Loucy (cell line): ENCODE results near the gene TRDMT1.

Source experiments
- H2AFZ ChIP-seq: fragments of 200-600 bp; sonication (generic); 2 replicates; pipeline ENCODE4 v1.6.0; 2016; ENCODE audit warnings: antibody characterized with exemption, mild to moderate bottlenecking, low read length, moderate library complexity
- H3F3A ChIP-seq: fragments of 200-600 bp; 2 replicates; pipeline ENCODE4 v1.6.0; 2016; ENCODE audit warnings: antibody characterized with exemption, low read depth, mild to moderate bottlenecking
- H3K27me3 ChIP-seq: fragments of 200-600 bp; sonication (generic); 2 replicates; pipeline ENCODE4 v1.6.1; 2014; ENCODE audit warnings: low read length, mild to moderate bottlenecking; ENCODE audit not compliant: insufficient read depth, poor library complexity, severe bottlenecking
- H3K36me3 ChIP-seq: fragments of 200-600 bp; sonication (generic); 2 replicates; pipeline ENCODE4 v1.6.1; 2016; ENCODE audit warnings: low read length; ENCODE audit not compliant: insufficient read depth
- H3K4me1 ChIP-seq: fragments of 200-600 bp; sonication (generic); 2 replicates; pipeline ENCODE4 v1.5.1; 2014; ENCODE audit warnings: low read length, mild to moderate bottlenecking; ENCODE audit not compliant: insufficient read depth, poor library complexity, severe bottlenecking
- H3K4me2 ChIP-seq: fragments of 200-600 bp; sonication (generic); 2 replicates; pipeline ENCODE4 v1.6.0; 2014; ENCODE audit warnings: antibody characterized with exemption, low read length, low read depth, mild to moderate bottlenecking; ENCODE audit not compliant: poor library complexity, severe bottlenecking
- H3K4me3 ChIP-seq: fragments of 200-600 bp; sonication (generic); 2 replicates; pipeline ENCODE4 v1.5.1; 2014; ENCODE audit warnings: low read length, mild to moderate bottlenecking, mixed read lengths; ENCODE audit not compliant: poor library complexity, severe bottlenecking
- H3K79me2 ChIP-seq: fragments of 200-600 bp; sonication (generic); 2 replicates; pipeline ENCODE4 v1.6.1; 2014; ENCODE audit warnings: low read length; ENCODE audit not compliant: insufficient read depth
- H3K9ac ChIP-seq: fragments of 200-600 bp; sonication (generic); 2 replicates; pipeline ENCODE4 v1.6.0; 2014; ENCODE audit warnings: mild to moderate bottlenecking, low read depth, low read length, moderate library complexity; ENCODE audit not compliant: poor library complexity, severe bottlenecking
- H3K9me2 ChIP-seq: fragments of 200-600 bp; sonication (generic); replicated peaks from 2 replicates; pipeline ENCODE4 v1.6.1; 2016; ENCODE audit warnings: low read depth, low read length, mixed read lengths
- H3K9me3 ChIP-seq: fragments of 200-600 bp; sonication (generic); 2 replicates; pipeline ENCODE4 v1.6.1; 2014; ENCODE audit warnings: mild to moderate bottlenecking, antibody characterized with exemption, low read length, low read depth; ENCODE audit not compliant: insufficient read depth
- H4K20me1 ChIP-seq: fragments of 200-600 bp; sonication (generic); 2 replicates; pipeline ENCODE4 v1.6.0; 2014; ENCODE audit warnings: antibody characterized with exemption, low read length, mild to moderate bottlenecking; ENCODE audit not compliant: insufficient read depth, poor library complexity, severe bottlenecking
- EZH2phosphoT487 ChIP-seq: fragments of 200-600 bp; IDR thresholded peaks from 2 replicates; pipeline ENCODE4 v1.6.1; 2018; ENCODE audit warnings: antibody characterized with exemption, mild to moderate bottlenecking, moderate library complexity, borderline replicate concordance
- TF ChIP-seq, protein P1 (sequence below): fragments of 200-600 bp; sonication (generic); conservative IDR thresholded peaks from 2 replicates; pipeline ENCODE4 v1.5.1; 2014; ENCODE audit warnings: mild to moderate bottlenecking, antibody characterized with exemption, low read length

The TRDMT1 gene

DNA sequence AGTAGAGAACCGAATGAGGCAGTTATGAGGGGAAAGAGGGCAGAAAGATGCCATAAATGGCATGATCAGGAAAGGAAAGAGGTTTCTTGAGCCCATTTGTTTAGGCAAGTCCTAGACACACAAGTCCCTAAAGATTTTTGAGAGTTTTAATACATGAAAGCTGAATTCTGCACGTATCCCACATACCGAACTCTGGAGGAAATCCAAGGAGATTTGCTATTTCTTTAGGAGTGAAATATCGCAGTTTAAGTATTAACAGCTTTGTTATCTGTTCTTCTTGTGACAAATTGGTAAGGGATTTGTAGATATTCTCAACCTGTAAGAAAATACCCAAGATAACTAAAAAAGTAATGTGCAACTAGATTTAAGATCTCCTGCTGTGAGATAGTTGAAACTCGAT lies 48.2 kb downstream of the TRDMT1 start:
- TF ChIP-seq, protein P1, sequence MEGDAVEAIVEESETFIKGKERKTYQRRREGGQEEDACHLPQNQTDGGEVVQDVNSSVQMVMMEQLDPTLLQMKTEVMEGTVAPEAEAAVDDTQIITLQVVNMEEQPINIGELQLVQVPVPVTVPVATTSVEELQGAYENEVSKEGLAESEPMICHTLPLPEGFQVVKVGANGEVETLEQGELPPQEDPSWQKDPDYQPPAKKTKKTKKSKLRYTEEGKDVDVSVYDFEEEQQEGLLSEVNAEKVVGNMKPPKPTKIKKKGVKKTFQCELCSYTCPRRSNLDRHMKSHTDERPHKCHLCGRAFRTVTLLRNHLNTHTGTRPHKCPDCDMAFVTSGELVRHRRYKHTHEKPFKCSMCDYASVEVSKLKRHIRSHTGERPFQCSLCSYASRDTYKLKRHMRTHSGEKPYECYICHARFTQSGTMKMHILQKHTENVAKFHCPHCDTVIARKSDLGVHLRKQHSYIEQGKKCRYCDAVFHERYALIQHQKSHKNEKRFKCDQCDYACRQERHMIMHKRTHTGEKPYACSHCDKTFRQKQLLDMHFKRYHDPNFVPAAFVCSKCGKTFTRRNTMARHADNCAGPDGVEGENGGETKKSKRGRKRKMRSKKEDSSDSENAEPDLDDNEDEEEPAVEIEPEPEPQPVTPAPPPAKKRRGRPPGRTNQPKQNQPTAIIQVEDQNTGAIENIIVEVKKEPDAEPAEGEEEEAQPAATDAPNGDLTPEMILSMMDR: no peak
- no peak for TF ChIP-seq EZH2phosphoT487
- Histone ChIP-seq H3K4me1 (peaks cover 29% of the 10 kb centered on the region), H3K9me2 (no peaks in the 10 kb centered on the region), H4K20me1 (no peaks in the 10 kb centered on the region), H2AFZ (no peak overlapping the region), H3K4me3 (no peak overlapping the region), H3K9ac (no peak overlapping the region), H3K36me3 (no peaks in the 10 kb centered on the region), H3K79me2 (no peaks in the 10 kb centered on the region), H3F3A (peaks cover 3% of the 10 kb centered on the region; the same call in 1 of the 2 replicates), H3K9me3 (no peaks in the 10 kb centered on the region), H3K27me3 (no peaks in the 10 kb centered on the region), H3K4me2 (no peak overlapping the region)

DNA sequence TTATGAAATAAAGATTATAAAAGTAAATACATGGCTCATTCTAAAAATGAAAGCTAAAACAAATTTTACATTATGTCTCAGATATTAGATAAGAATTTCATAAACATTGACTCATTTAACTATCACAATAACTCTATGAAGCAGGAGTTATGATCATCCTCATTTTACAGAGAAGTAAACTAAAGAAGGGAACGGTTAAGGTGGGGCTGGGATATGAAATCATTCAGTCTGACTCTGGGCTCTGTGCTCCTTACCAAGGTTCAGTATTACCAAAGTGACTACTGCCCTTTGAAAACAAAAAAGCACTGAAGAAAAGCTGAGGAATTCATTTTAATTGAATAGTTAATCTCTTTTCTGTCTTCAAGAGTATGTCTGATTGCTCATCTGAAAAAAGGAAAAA lies 49.8 kb downstream of the TRDMT1 start:
- no peaks in the 10 kb centered on the region for H3K27me3 ChIP-seq
- H2AFZ ChIP-seq: no peak overlapping the region
- no peak overlapping the region for H3K4me2 ChIP-seq
- no peaks in the 10 kb centered on the region for H4K20me1 ChIP-seq
- H3K9ac ChIP-seq: no peak overlapping the region
- peaks cover 31% of the 10 kb centered on the region for H3K4me1 ChIP-seq
- H3K9me3 ChIP-seq: no peaks in the 10 kb centered on the region
- peaks cover 3% of the 10 kb centered on the region; the same call in 1 of the 2 replicates for H3F3A ChIP-seq
- no peak overlapping the region for H3K4me3 ChIP-seq
- H3K9me2 ChIP-seq: no peaks in the 10 kb centered on the region
- no peak for TF ChIP-seq EZH2phosphoT487
- TF ChIP-seq, protein P1: no peak
- no peaks in the 10 kb centered on the region for H3K79me2 ChIP-seq
- no peaks in the 10 kb centered on the region for H3K36me3 ChIP-seq

DNA sequence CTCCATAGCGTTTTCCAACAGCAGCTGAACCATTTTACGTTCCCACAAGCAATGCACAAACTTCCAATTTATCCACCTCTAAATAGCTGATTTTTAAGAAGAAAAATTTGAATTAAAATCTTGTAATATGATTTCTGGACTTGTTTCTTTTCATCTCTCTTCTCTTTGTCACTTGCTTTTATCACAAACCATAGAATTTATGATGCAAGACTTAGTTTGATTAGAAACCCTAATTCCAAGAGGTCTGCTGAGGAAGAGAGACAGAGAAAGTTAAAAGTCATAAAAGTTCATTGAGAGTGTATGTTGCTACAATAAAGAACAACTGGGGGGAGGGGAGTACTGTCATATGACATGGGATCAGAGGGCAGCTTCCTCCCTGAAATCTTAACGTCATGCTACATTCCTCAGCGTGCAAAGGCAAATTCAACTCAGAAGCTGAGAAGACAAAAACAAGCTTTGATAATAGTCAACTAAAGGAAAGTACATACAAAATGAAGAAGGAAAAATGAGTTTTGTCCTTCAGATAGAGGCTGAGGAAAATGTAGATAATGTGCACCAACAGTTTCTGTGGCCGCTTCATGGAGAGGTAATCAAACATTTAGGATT lies 53.5 kb downstream of the TRDMT1 start:
- Histone ChIP-seq H2AFZ (no peak overlapping the region), H3F3A (no peaks in the 10 kb centered on the region), H3K36me3 (no peaks in the 10 kb centered on the region), H3K4me1 (peaks cover 4% of the 10 kb centered on the region), H3K9me3 (no peaks in the 10 kb centered on the region), H3K9me2 (no peaks in the 10 kb centered on the region), H3K9ac (no peak overlapping the region), H3K27me3 (no peaks in the 10 kb centered on the region), H4K20me1 (no peaks in the 10 kb centered on the region), H3K4me2 (no peak overlapping the region), H3K4me3 (no peak overlapping the region), H3K79me2 (no peaks in the 10 kb centered on the region)
- TF ChIP-seq, protein P1: no peak
- no peak for TF ChIP-seq EZH2phosphoT487
